Liver (tissue), 3 donors: Measurements from ENCODE around the gene RELL2.

ENCODE experiments used
- CTCF ChIP-seq: fragments of 150-350 bp; IDR thresholded peaks from 2 replicates; pipeline ENCODE4 v1.5.1; 2017; ENCODE audit warnings: improper control_type of control experiment, low read depth, low read length; ENCODE audit not compliant: missing input control
- EGR1 ChIP-seq, 2 donors: IDR thresholded peaks; 2 replicates each; pipeline ENCODE4 v1.6.1; 2016 to 2018; ENCODE audit warnings: antibody characterized with exemption in 2 of 2, low read depth in 2 of 2
- FOXA1 ChIP-seq: IDR thresholded peaks from 2 replicates; pipeline ENCODE4 v1.6.1; 2016; ENCODE audit warnings: antibody characterized with exemption
- GABPA ChIP-seq, 2 donors: IDR thresholded peaks in 1 of 2; conservative IDR thresholded peaks in 1 of 2; 2 replicates each; pipeline ENCODE4 v1.6.1; 2016; ENCODE audit warnings: antibody characterized with exemption in 2 of 2, mild to moderate bottlenecking in 1 of 2, moderate library complexity in 1 of 2
- HNF4G ChIP-seq: IDR thresholded peaks from 2 replicates; pipeline ENCODE4 v1.6.1; 2016; ENCODE audit warnings: antibody characterized with exemption
- JUND ChIP-seq, 2 donors: IDR thresholded peaks; 2 replicates each; pipeline ENCODE4 v1.6.1; 2016; ENCODE audit warnings: antibody characterized with exemption in 2 of 2
- RAD21 ChIP-seq, 2 donors: IDR thresholded peaks; 2 replicates each; pipeline ENCODE4 v1.6.1; 2016; ENCODE audit warnings: antibody characterized with exemption in 2 of 2, mild to moderate bottlenecking in 2 of 2
- REST ChIP-seq: IDR thresholded peaks from 2 replicates; pipeline ENCODE4 v1.6.1; 2016; ENCODE audit warnings: antibody characterized with exemption, mild to moderate bottlenecking
- SP1 ChIP-seq: IDR thresholded peaks from 2 replicates; pipeline ENCODE4 v1.6.1; 2018; ENCODE audit warnings: antibody characterized with exemption, mild to moderate bottlenecking
- TAF1 ChIP-seq: conservative IDR thresholded peaks from 2 replicates; pipeline ENCODE4 v1.6.1; 2016; ENCODE audit warnings: antibody characterized with exemption, mild to moderate bottlenecking
- YY1 ChIP-seq: IDR thresholded peaks from 2 replicates; pipeline ENCODE4 v1.6.1; 2016; ENCODE audit warnings: antibody characterized with exemption, mild to moderate bottlenecking
- ZBTB33 ChIP-seq: IDR thresholded peaks from 2 replicates; pipeline ENCODE4 v1.6.1; 2016; ENCODE audit warnings: antibody characterized with exemption
- TF ChIP-seq, protein P1 (sequence below): IDR thresholded peaks from 2 replicates; pipeline ENCODE4 v1.6.1; 2016; ENCODE audit warnings: antibody characterized with exemption
- donor health status: healthy.
- donor health status: healthy.

DNA sequence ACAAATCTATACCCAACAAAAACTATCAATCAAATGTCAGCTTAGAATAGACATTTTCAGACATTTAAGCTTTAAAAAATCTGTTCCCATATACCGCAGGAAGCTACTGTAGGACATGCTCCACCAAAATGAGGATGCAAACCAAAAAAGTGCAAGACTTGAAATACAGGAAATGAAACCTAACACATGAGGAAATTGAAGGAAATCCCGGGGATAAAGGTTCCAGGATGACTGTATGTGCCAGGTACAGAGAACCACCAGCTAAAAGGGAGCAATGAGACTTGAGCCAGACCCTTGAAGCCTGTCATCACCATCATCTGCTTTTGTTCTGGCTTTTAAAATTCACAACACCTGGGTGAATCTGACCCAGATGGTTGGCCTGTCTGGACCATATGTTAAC, 39.4 kb upstream of the RELL2 start:
- TF ChIP-seq GABPA (IDR thresholded peaks at IDR 0.05 in 1 of 2, conservative IDR thresholded peaks at IDR 0.05 in 1 of 2), result no peak
- TF ChIP-seq CTCF, result no peak
- no peak for TF ChIP-seq SP1
- no peak for TF ChIP-seq JUND (IDR thresholded peaks at IDR 0.05)
- TF ChIP-seq, protein P1, sequence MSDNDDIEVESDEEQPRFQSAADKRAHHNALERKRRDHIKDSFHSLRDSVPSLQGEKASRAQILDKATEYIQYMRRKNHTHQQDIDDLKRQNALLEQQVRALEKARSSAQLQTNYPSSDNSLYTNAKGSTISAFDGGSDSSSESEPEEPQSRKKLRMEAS, result no peak
- no peak for TF ChIP-seq REST
- TF ChIP-seq YY1, result no peak
- no peak for TF ChIP-seq HNF4G
- TF ChIP-seq RAD21 (IDR thresholded peaks at IDR 0.05), result no peak
- TF ChIP-seq EGR1 (IDR thresholded peaks at IDR 0.05; ENCODE audit: low read depth in 2 of 2), result no peak
- TF ChIP-seq TAF1, result no peak
- TF ChIP-seq ZBTB33, result no peak
- TF ChIP-seq FOXA1, result no peak
